HepG2 (cell line): ENCODE measurements around the gene CSPG5. TPM values are rescaled to one million over a fixed set of nuclear protein-coding genes. Genes with fewer than 3 reads are reported as not detected.

Source experiments
- ATAC-seq: fragments of 200-7000 bp; cut with Tn5 transposase; 3 replicates; pipeline ENCODE4 v1.9.1; 2020; ENCODE audit warnings: mild to moderate bottlenecking, moderate library complexity
- BruUV-seq: library from RNA; stranded (reverse); fragments of 400-500 nt; replicated peaks from 2 replicates; lab custom pipeline; 2021; lab: Mats Ljungman, UMichigan
- CTCF ChIA-PET: fragments of 300-600 bp; formaldehyde crosslinking; extraction: SDS; loops from one replicate; lab custom pipeline; 2021; ENCODE audit warnings: low total read pairs, inconsistent platforms, low intra/inter-chr PET ratio; lab: Yijun Ruan, JAX
- POLR2A ChIA-PET: fragments of 350-600 bp; sonication (Branson Sonifier 250); formaldehyde crosslinking; loops from one replicate; lab custom pipeline; 2020; ENCODE audit warnings: antibody characterized with exemption, inconsistent platforms; lab: Yijun Ruan, JAX
- DNase-seq: peaks from one replicate; pipeline ENCODE4 v3.0.0-alpha.2; 2015; ENCODE audit warnings: low spot score
- FAIRE-seq: peaks from 3 replicates; lab custom pipeline; 2011; peaks lifted over from hg19 to GRCh38; lab: Jason Lieb, UNC
- H2AFZ ChIP-seq: one replicate; pipeline ENCODE4 v1.6.1; 2011; ENCODE audit warnings: low read length, inconsistent platforms
- H3K27ac ChIP-seq: fragments of 300-600 bp; 3 replicates; pipeline ENCODE4 v1.8.0; 2011; ENCODE audit warnings: mixed run types, mild to moderate bottlenecking, mixed read lengths, low read length, inconsistent platforms; ENCODE audit not compliant: insufficient read depth; ENCODE audit errors: extremely low read length
- H3K27me3 ChIP-seq, 2 experiments: fragments of 200-600 bp in 1 of 2; 2 replicates in 1 of 2; 3 replicates in 1 of 2; pipeline versions ENCODE4 v1.6.0 to v1.8.0; 2011; ENCODE audit warnings: low read length in 2 of 2, mild to moderate bottlenecking in 2 of 2, moderate library complexity in 2 of 2, inconsistent platforms in 1 of 2; ENCODE audit not compliant: insufficient read depth in 2 of 2, control insufficient read depth in 1 of 2
- H3K36me3 ChIP-seq, 2 experiments: fragments of 200-600 bp in 1 of 2; replicated peaks in 1 of 2; 2 replicates in 1 of 2; 3 replicates in 1 of 2; pipeline versions ENCODE4 v1.5.1 to v1.8.0; 2011; ENCODE audit warnings: low read length in 2 of 2, inconsistent platforms in 1 of 2; ENCODE audit not compliant: insufficient read depth in 2 of 2, control insufficient read depth in 1 of 2
- H3K4me1 ChIP-seq: 2 replicates; pipeline ENCODE4 v1.5.1; 2012; ENCODE audit warnings: low read length, inconsistent platforms; ENCODE audit not compliant: insufficient read depth
- H3K4me2 ChIP-seq: 2 replicates; pipeline ENCODE4 v1.6.0; 2011; ENCODE audit warnings: low read depth, low read length, inconsistent platforms
- H3K4me3 ChIP-seq, 3 experiments: fragments of 200-600 bp in 1 of 3; sonication (generic), shearing (Covaris generic) in 1 of 3; replicated peaks in 1 of 3; 2 replicates each; pipeline ENCODE4 v1.5.1; 2011 to 2016; ENCODE audit warnings: low read length in 3 of 3, inconsistent platforms in 2 of 3, low read depth in 2 of 3, mild to moderate bottlenecking in 2 of 3, control low read depth in 1 of 3, mixed read lengths in 1 of 3; ENCODE audit not compliant: insufficient read depth in 1 of 3
- H3K79me2 ChIP-seq: one replicate; pipeline ENCODE4 v1.6.1; 2011; ENCODE audit warnings: low read length, inconsistent platforms; ENCODE audit not compliant: insufficient read depth
- H3K9ac ChIP-seq: 2 replicates; pipeline ENCODE4 v1.6.0; 2011; ENCODE audit warnings: mild to moderate bottlenecking, low read depth, low read length, inconsistent platforms; ENCODE audit not compliant: insufficient read depth
- H3K9me3 ChIP-seq: 2 replicates; pipeline ENCODE4 v1.5.1; 2012; ENCODE audit warnings: mild to moderate bottlenecking, low read length
- H4K20me1 ChIP-seq: 2 replicates; pipeline ENCODE4 v1.6.0; 2011; ENCODE audit warnings: inconsistent platforms, mild to moderate bottlenecking, low read length, moderate library complexity; ENCODE audit not compliant: insufficient read depth
- BCL6 ChIP-seq: IDR thresholded peaks from 2 replicates; pipeline ENCODE4 v1.6.1; 2016; ENCODE audit warnings: missing genetic modification reagents, missing compliant biosample characterization
- DNMT3B ChIP-seq: conservative IDR thresholded peaks from 2 replicates; pipeline ENCODE4 v1.6.1; 2016; ENCODE audit warnings: missing biosample characterization, control low read depth
- ELF3 ChIP-seq: IDR thresholded peaks from 2 replicates; pipeline ENCODE4 v1.6.1; 2016; ENCODE audit warnings: missing genetic modification reagents, missing compliant biosample characterization
- ESRRA ChIP-seq: sonication (generic); formaldehyde crosslinking; IDR thresholded peaks from 2 replicates; pipeline ENCODE4 v1.5.1; 2020; ENCODE audit warnings: mild to moderate bottlenecking, low read depth, missing genetic modification reagents
- GTF3A ChIP-seq: sonication (generic); formaldehyde crosslinking; conservative IDR thresholded peaks from 2 replicates; pipeline ENCODE4 v1.4.0; 2020; ENCODE audit warnings: mild to moderate bottlenecking, missing genetic modification reagents
- MBNL3 ChIP-seq: fragments of 250-450 bp; sonication (Bioruptor Pico); conservative IDR thresholded peaks from 2 replicates; pipeline ENCODE4 v1.8.0; 2022; ENCODE audit warnings: mild to moderate bottlenecking, inconsistent platforms
- MEIS1 ChIP-seq: sonication (generic); formaldehyde crosslinking; IDR thresholded peaks from 2 replicates; pipeline ENCODE4 v1.9.0; 2021; ENCODE audit warnings: mild to moderate bottlenecking, missing genetic modification reagents, moderate library complexity, borderline replicate concordance
- STAG1 ChIP-seq: sonication (generic); formaldehyde crosslinking; IDR thresholded peaks from 2 replicates; pipeline ENCODE4 v1.4.0; 2020; ENCODE audit warnings: missing genetic modification reagents
- TBX3 ChIP-seq: fragments of 450-650 bp; IDR thresholded peaks from 2 replicates; pipeline ENCODE4 v1.6.1; 2017; ENCODE audit warnings: antibody characterized with exemption, mild to moderate bottlenecking, inconsistent platforms, borderline replicate concordance
- ZNF24 ChIP-seq: fragments of 450-650 bp; IDR thresholded peaks from 2 replicates; pipeline ENCODE4 v1.6.1; 2017; ENCODE audit warnings: antibody characterized with exemption, mild to moderate bottlenecking
- ZNF605 ChIP-seq: sonication (generic); formaldehyde crosslinking; IDR thresholded peaks from 2 replicates; pipeline ENCODE4 v1.8.0; 2022; ENCODE audit warnings: mild to moderate bottlenecking, missing genetic modification reagents
- WGBS: methylation state at CpG from one replicate; pipeline ENCODE4 v1.1.6; 2017; ENCODE audit warnings: low lambda C conversion rate; 5-methylcytosine and 5-hydroxymethylcytosine counted together
- in situ Hi-C: cut with HindIII; loops from 2 replicates; pipeline ENCODE4 v1.10.0; 2017; ENCODE audit warnings: low pct_unique_long_range_greater_than_20kb; ENCODE audit not compliant: extremely low pct_ligation_motif_present
- intact Hi-C: fragments of 100-400 bp; cut with micrococcal nuclease; formaldehyde crosslinking; loops from one replicate; pipeline ENCODE4 v1.10.0; 2022; ENCODE audit not compliant: unreplicated experiment
- polyA plus RNA-seq, 8 experiments: library from polyadenylated mRNA; depleted of rRNA in 3 of 8; stranded (reverse) in 7 of 8; unstranded in 1 of 8; fragments of >200 nt; fragmentation: Illumina TruSeq in 4 of 8; extraction: Trizol in 4 of 8; gene quantifications; 2 replicates each; pipeline versions ENCODE4 v1.2.1 to v1.2.3, GENCODE V29; 2011 to 2016; ENCODE audit warnings: low read depth in 4 of 8, missing spikeins in 1 of 8, mixed read lengths in 1 of 8; ENCODE audit not compliant: insufficient read depth in 1 of 8
- total RNA-seq, 5 experiments: library from RNA; depleted of rRNA; stranded (reverse); fragments of >200 nt; fragmentation: Illumina TruSeq; extraction: Trizol; gene quantifications; 2 replicates each; pipeline ENCODE4 v1.2.3, GENCODE V29; 2016; ENCODE audit warnings: low read depth in 1 of 5
- TF ChIP-seq, protein P1 (sequence below): sonication (generic); formaldehyde crosslinking; IDR thresholded peaks from 2 replicates; pipeline ENCODE4 v1.5.0; 2020; ENCODE audit warnings: missing genetic modification reagents, mild to moderate bottlenecking, borderline replicate concordance
- TF ChIP-seq, protein P2 (sequence below): sonication (generic); formaldehyde crosslinking; IDR thresholded peaks from 2 replicates; pipeline ENCODE4 v1.8.1; 2022; ENCODE audit warnings: mild to moderate bottlenecking, missing genetic modification reagents
- TF ChIP-seq, protein P3 (sequence below): sonication (generic); formaldehyde crosslinking; IDR thresholded peaks from 2 replicates; pipeline ENCODE4 v1.5.0; 2020; ENCODE audit warnings: mild to moderate bottlenecking, missing genetic modification reagents

CSPG5 gene
- total and polyA plus RNA-seq, 2 of the 13 experiments (the other 11 are each of a cell fraction or from before 2014, with no cell fraction given) = 0.07 to 0.15 TPM

DNA sequence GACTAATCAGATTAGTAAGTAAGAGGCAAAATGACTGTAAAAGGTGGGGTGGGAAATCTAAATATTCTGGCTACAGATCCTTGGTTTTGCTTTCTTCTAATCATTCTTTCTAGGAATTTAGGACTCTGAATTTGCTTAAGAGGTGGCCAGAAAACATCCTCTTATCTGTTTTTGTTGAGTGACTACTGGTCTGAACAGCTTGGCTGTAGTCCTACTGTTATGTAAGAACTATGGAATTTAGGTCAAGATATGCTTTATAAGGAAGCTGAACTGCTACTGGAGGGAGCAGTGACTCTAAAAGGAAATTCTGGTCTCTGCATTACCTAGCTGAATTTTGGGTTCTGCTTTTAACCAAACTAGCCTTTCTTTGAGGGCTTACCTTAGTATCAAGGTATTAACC, 33.5 kb upstream of the CSPG5 start:
- H3K4me2 ChIP-seq = no peak overlapping the region
- in situ Hi-C loops (no loop called here), intact Hi-C loops (no loop called here)
- FAIRE-seq = no peak
- CTCF ChIA-PET = no interaction called here
- no peak overlapping the region for H2AFZ ChIP-seq
- no peak overlapping the region for H3K4me3 ChIP-seq
- no peak overlapping the region for H3K9ac ChIP-seq
- H3K27me3 ChIP-seq = no peaks in the 10 kb centered on the region
- BruUV-seq = no TSS peak
- H3K79me2 ChIP-seq = no peaks in the 10 kb centered on the region
- POLR2A ChIA-PET = no interaction called here
- no peaks in the 10 kb centered on the region for H4K20me1 ChIP-seq
- H3K9me3 ChIP-seq = no peaks in the 10 kb centered on the region
- ATAC-seq = no peak
- no peak overlapping the region for H3K27ac ChIP-seq
- no peak for DNase-seq
- TF ChIP-seq STAG1 (CRISPR knock-in tag) = no peak
- peak; percentile 52; the same call in 1 of the 2 replicates for TF ChIP-seq BCL6 (CRISPR knock-in tag)
- no peaks in the 10 kb centered on the region for H3K4me1 ChIP-seq
- H3K36me3 ChIP-seq = peaks cover 15 to 76% of the 10 kb centered on the region in 2 experiments

DNA sequence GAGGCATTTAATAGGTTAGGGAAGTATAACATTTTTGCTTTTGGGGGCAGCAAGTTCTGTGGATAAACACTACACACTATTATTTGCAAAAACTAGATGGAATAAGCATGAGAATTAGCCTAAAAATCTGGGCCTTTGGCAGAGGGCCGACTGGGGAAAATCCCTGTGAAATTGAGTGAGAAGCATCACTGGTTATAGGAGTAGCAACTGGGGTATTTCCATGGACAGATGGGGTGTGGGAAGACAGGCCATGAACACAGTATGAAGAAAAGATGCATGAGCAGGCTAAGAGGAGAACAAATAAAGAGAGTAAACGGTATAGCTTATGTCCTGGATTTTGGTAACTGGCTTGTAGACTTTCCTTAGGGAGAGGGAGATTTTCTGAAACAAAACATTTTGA, 32.9 kb upstream of the CSPG5 start:
- Histone ChIP-seq H3K79me2 (no peaks in the 10 kb centered on the region), H3K36me3 (peaks cover 15 to 73% of the 10 kb centered on the region in 2 experiments), H3K27me3 (no peaks in the 10 kb centered on the region), H3K4me1 (no peaks in the 10 kb centered on the region), H3K4me2 (no peak overlapping the region), H3K27ac (no peak overlapping the region), H2AFZ (no peak overlapping the region)
- POLR2A ChIA-PET = no interaction called here
- DNase-seq = no peak
- ATAC-seq = no peak
- BruUV-seq = no TSS peak
- TF ChIP-seq, protein P1, sequence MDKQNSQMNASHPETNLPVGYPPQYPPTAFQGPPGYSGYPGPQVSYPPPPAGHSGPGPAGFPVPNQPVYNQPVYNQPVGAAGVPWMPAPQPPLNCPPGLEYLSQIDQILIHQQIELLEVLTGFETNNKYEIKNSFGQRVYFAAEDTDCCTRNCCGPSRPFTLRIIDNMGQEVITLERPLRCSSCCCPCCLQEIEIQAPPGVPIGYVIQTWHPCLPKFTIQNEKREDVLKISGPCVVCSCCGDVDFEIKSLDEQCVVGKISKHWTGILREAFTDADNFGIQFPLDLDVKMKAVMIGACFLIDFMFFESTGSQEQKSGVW = no peak
- TF ChIP-seq ELF3 (CRISPR knock-in tag) = no peak
- no peak for TF ChIP-seq ESRRA (CRISPR knock-in tag)
- TF ChIP-seq, protein P2, sequence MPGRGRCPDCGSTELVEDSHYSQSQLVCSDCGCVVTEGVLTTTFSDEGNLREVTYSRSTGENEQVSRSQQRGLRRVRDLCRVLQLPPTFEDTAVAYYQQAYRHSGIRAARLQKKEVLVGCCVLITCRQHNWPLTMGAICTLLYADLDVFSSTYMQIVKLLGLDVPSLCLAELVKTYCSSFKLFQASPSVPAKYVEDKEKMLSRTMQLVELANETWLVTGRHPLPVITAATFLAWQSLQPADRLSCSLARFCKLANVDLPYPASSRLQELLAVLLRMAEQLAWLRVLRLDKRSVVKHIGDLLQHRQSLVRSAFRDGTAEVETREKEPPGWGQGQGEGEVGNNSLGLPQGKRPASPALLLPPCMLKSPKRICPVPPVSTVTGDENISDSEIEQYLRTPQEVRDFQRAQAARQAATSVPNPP (CRISPR knock-in tag) = no peak
- no peak for TF ChIP-seq ZNF24
- no peak for TF ChIP-seq GTF3A (CRISPR knock-in tag)
- TF ChIP-seq ZNF605 (CRISPR knock-in tag) = no peak
- TF ChIP-seq DNMT3B (CRISPR knock-in tag) = no peak
- no peak for TF ChIP-seq BCL6 (CRISPR knock-in tag)
- TF ChIP-seq TBX3 = no peak
- no peak for TF ChIP-seq MEIS1 (CRISPR knock-in tag)
- TF ChIP-seq MBNL3 (CRISPR knock-in tag) = no peak
- TF ChIP-seq, protein P3, sequence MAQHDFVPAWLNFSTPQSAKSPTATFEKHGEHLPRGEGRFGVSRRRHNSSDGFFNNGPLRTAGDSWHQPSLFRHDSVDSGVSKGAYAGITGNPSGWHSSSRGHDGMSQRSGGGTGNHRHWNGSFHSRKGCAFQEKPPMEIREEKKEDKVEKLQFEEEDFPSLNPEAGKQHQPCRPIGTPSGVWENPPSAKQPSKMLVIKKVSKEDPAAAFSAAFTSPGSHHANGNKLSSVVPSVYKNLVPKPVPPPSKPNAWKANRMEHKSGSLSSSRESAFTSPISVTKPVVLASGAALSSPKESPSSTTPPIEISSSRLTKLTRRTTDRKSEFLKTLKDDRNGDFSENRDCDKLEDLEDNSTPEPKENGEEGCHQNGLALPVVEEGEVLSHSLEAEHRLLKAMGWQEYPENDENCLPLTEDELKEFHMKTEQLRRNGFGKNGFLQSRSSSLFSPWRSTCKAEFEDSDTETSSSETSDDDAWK (CRISPR knock-in tag) = no peak
- TF ChIP-seq, all 625 proteins: peak for 0
- H3K4me3 ChIP-seq = no peak overlapping the region
- in situ Hi-C loops (no loop called here), intact Hi-C loops (no loop called here)
- no peaks in the 10 kb centered on the region for H3K9me3 ChIP-seq
- no peak overlapping the region for H3K9ac ChIP-seq
- CTCF ChIA-PET = no interaction called here
- no peak for FAIRE-seq
- 85% methylated on average over 2 of the region's 2 CpGs for WGBS
- H4K20me1 ChIP-seq = no peaks in the 10 kb centered on the region
